CD14-positive monocyte (primary cell): ENCODE measurements around the gene POU3F1. TPM values are rescaled to one million over a fixed set of nuclear protein-coding genes. Genes with fewer than 3 reads are reported as not detected.
A peak's percentile ranks its signal among the peaks of the same experiment; 100 is the strongest.

Experiments used
- DNase-seq, 3 donors: peaks; one replicate each; pipeline ENCODE4 v3.0.0-alpha.2; 2011 to 2022
- H2AFZ ChIP-seq: 2 replicates; pipeline ENCODE4 v1.6.0; 2012; ENCODE audit warnings: mild to moderate bottlenecking, low read depth, low read length, inconsistent platforms; ENCODE audit not compliant: insufficient read depth, poor library complexity, severe bottlenecking
- H3K27ac ChIP-seq, 2 donors: 1 replicate in 1 of 2; 2 replicates in 1 of 2; pipeline ENCODE4 v1.5.1; 2012 to 2013; ENCODE audit warnings: low read length in 2 of 2, control low read depth in 1 of 2, inconsistent platforms in 1 of 2, low read depth in 1 of 2, mild to moderate bottlenecking in 1 of 2
- H3K27me3 ChIP-seq, 2 donors: one replicate each; pipeline versions ENCODE4 v1.6.0 to v1.6.1; 2011 to 2013; ENCODE audit warnings: low read length in 2 of 2; ENCODE audit not compliant: control insufficient read depth in 2 of 2, insufficient read depth in 2 of 2
- H3K36me3 ChIP-seq, 2 donors: replicated peaks in 1 of 2; 1 replicate in 1 of 2; 2 replicates in 1 of 2; pipeline versions ENCODE4 v1.5.1 to v1.6.1; 2012 to 2013; ENCODE audit warnings: low read length in 2 of 2, control low read depth in 1 of 2, inconsistent platforms in 1 of 2, mild to moderate bottlenecking in 1 of 2; ENCODE audit not compliant: insufficient read depth in 2 of 2, control insufficient read depth in 1 of 2
- H3K4me1 ChIP-seq, 2 donors: 1 replicate in 1 of 2; 2 replicates in 1 of 2; pipeline versions ENCODE4 v1.5.1 to v1.6.1; 2012 to 2013; ENCODE audit warnings: low read length in 2 of 2, control low read depth in 1 of 2, inconsistent platforms in 1 of 2, mild to moderate bottlenecking in 1 of 2, moderate library complexity in 1 of 2; ENCODE audit not compliant: insufficient read depth in 2 of 2, control insufficient read depth in 1 of 2
- H3K4me2 ChIP-seq: replicated peaks from 2 replicates; pipeline ENCODE3; 2012; ENCODE audit warnings: low read length, moderate library complexity, mild to moderate bottlenecking; ENCODE audit not compliant: poor library complexity, severe bottlenecking; ENCODE audit errors: extremely low read depth
- H3K4me3 ChIP-seq, 3 experiments: fragments of 200-600 bp in 1 of 3; sonication (generic) in 1 of 3; replicated peaks in 1 of 3; 1 replicate in 2 of 3; 2 replicates in 1 of 3; pipeline ENCODE4 v1.5.1; 2011 to 2013; ENCODE audit warnings: low read length in 3 of 3, mild to moderate bottlenecking in 3 of 3, control low read depth in 2 of 3, low read depth in 2 of 3, inconsistent platforms in 1 of 3, moderate library complexity in 1 of 3
- H3K79me2 ChIP-seq: 2 replicates; pipeline ENCODE4 v1.6.0; 2012; ENCODE audit warnings: mild to moderate bottlenecking, control low read depth, inconsistent platforms, low read length, moderate library complexity; ENCODE audit not compliant: insufficient read depth
- H3K9ac ChIP-seq: 2 replicates; pipeline ENCODE4 v1.6.0; 2017; ENCODE audit warnings: low read length, mild to moderate bottlenecking; ENCODE audit not compliant: insufficient read depth, poor library complexity, severe bottlenecking
- H3K9me3 ChIP-seq, 2 donors: replicated peaks in 1 of 2; 1 replicate in 1 of 2; 2 replicates in 1 of 2; pipeline versions ENCODE4 v1.5.1 to v1.6.1; 2012 to 2013; ENCODE audit warnings: low read length in 2 of 2, control low read depth in 1 of 2; ENCODE audit not compliant: control insufficient read depth in 1 of 2, insufficient read depth in 1 of 2
- H4K20me1 ChIP-seq: 2 replicates; pipeline ENCODE4 v1.6.0; 2012; ENCODE audit warnings: mild to moderate bottlenecking, low read length, control low read depth, moderate library complexity; ENCODE audit not compliant: insufficient read depth
- H3K27ac Mint-ChIP-seq, 7 donors: one replicate each; pipeline ENCODE4 v1.8.0; 2020; ENCODE audit warnings: mild to moderate bottlenecking in 7 of 7, mixed read lengths in 7 of 7, moderate library complexity in 6 of 7, inconsistent platforms in 2 of 7
- H3K27me3 Mint-ChIP-seq, 3 donors: one replicate each; pipeline ENCODE4 v1.8.0; 2021 to 2022; ENCODE audit warnings: low read depth in 3 of 3, mild to moderate bottlenecking in 3 of 3, mixed read lengths in 3 of 3, moderate library complexity in 3 of 3, inconsistent platforms in 1 of 3
- H3K36me3 Mint-ChIP-seq, 2 donors: one replicate each; pipeline ENCODE4 v1.8.0; 2020; ENCODE audit warnings: mixed read lengths in 2 of 2, inconsistent platforms in 1 of 2, mild to moderate bottlenecking in 1 of 2
- H3K4me1 Mint-ChIP-seq: one replicate; pipeline ENCODE4 v1.8.0; 2020; ENCODE audit warnings: mild to moderate bottlenecking, mixed read lengths
- H3K4me3 Mint-ChIP-seq, 2 donors: one replicate each; pipeline ENCODE4 v1.8.0; 2020; ENCODE audit warnings: mild to moderate bottlenecking in 2 of 2, mixed read lengths in 2 of 2, moderate library complexity in 1 of 2
- H3K9me3 Mint-ChIP-seq, 7 donors: one replicate each; pipeline ENCODE4 v1.8.0; 2020 to 2022; ENCODE audit warnings: mixed read lengths in 7 of 7, mild to moderate bottlenecking in 6 of 7, moderate library complexity in 6 of 7, inconsistent platforms in 2 of 7
- CTCF ChIP-seq: fragments of 200-600 bp; IDR thresholded peaks from one replicate; pipeline ENCODE4 v1.8.0; 2022; ENCODE audit warnings: antibody characterized with exemption, mild to moderate bottlenecking
- WGBS: methylation state at CpG from one replicate; pipeline ENCODE4 v1.1.5; 2013; ENCODE audit warnings: missing lambda C conversion rate; ENCODE audit not compliant: insufficient coverage; 5-methylcytosine and 5-hydroxymethylcytosine counted together
- intact Hi-C, 2 donors: fragments of 100-400 bp; cut with micrococcal nuclease; formaldehyde crosslinking; loops; one replicate each; pipeline versions ENCODE4 v1.15.0 to v1.15.1; 2023
- polyA plus RNA-seq, 3 donors: library from polyadenylated mRNA; depleted of rRNA in 1 of 3; unstranded in 2 of 3; stranded (reverse) in 1 of 3; fragments of 300-500 nt in 2 of 3; fragments of >200 nt in 1 of 3; fragmentation: Illumina TruSeq in 2 of 3; gene quantifications; 1 replicate in 2 of 3; 2 replicates in 1 of 3; pipeline ENCODE4 v1.2.3, GENCODE V29; 2012 to 2021

POU3F1 gene
- polyA plus RNA-seq, 3 donors: not detected

GRCh38 chr1:37999430-38000232 lies 47.0 kb downstream of the POU3F1 start:
- DNase-seq: peak; percentile 70 to 94 (median 92)
- Histone ChIP-seq H3K36me3 (peaks cover 19 to 20% of the 10 kb centered on the region in 2 donors), H3K27me3 (no peaks in the 10 kb centered on the region), H3K4me3 (peak overlapping the region; percentile 10 to 61 (median 11)), H3K9ac (peak overlapping the region; percentile 70), H3K4me1 (peaks cover 93 to 99% of the 10 kb centered on the region in 2 donors), H4K20me1 (peaks cover 20% of the 10 kb centered on the region), H3K4me2 (peak overlapping the region; percentile 79), H3K9me3 (no peaks in the 10 kb centered on the region), H3K79me2 (peaks cover 73% of the 10 kb centered on the region), H2AFZ (peak overlapping the region; percentile 9), H3K27ac (peak overlapping the region; percentile 91 to 92)
- TF ChIP-seq CTCF: no peak
- H3K4me1 Mint-ChIP-seq: peaks cover 91% of the 10 kb centered on the region
- H3K27me3 Mint-ChIP-seq: peaks cover 0 to 3% (median 0%) of the 10 kb centered on the region in 3 donors
- peak overlapping the region; percentile 93 to 98 (median 97) for H3K27ac Mint-ChIP-seq
- no peaks in the 10 kb centered on the region for H3K9me3 Mint-ChIP-seq
- 0% methylated on average over 4 of the region's 9 CpGs for WGBS
- H3K36me3 Mint-ChIP-seq: peaks cover 31 to 34% of the 10 kb centered on the region in 2 donors
- H3K4me3 Mint-ChIP-seq: peak overlapping the region; percentile 64 to 88
- intact Hi-C loops: loop anchor here in 1 of 2 donors (10.0 kb wide), 1 partner anchor 185 kb away; no protein-coding TSS in a partner anchor

GRCh38 chr1:37998913-37999429 lies 47.6 kb downstream of the POU3F1 start:
- peak overlapping the region; percentile 93 to 98 (median 97) for H3K27ac Mint-ChIP-seq
- peak overlapping the region; percentile 64 to 88 for H3K4me3 Mint-ChIP-seq
- peak overlapping the region; percentile 91 to 92 for H3K27ac ChIP-seq

More at GRCh38 chr1:37998913-37999429, 47.6 kb downstream of the POU3F1 start:
- peak overlapping the region in 1 of 3 experiments; percentile 61 for H3K4me3 ChIP-seq
- peak in 1 of 3 donors; percentile 55 for DNase-seq
- no peaks in the 10 kb centered on the region for H3K9me3 ChIP-seq
- H3K27me3 ChIP-seq: no peaks in the 10 kb centered on the region
- peak overlapping the region; percentile 70 for H3K9ac ChIP-seq
- intact Hi-C loops: no loop called here
- H3K36me3 Mint-ChIP-seq: peaks cover 36 to 37% of the 10 kb centered on the region in 2 donors
- H2AFZ ChIP-seq: no peak overlapping the region
- peaks cover 66% of the 10 kb centered on the region for H3K79me2 ChIP-seq
- no peak for TF ChIP-seq CTCF
- H3K27me3 Mint-ChIP-seq: peaks cover 0 to 3% (median 0%) of the 10 kb centered on the region in 3 donors
- 73% methylated on average over 16 of the region's 16 CpGs for WGBS
- H3K36me3 ChIP-seq: peaks cover 19 to 20% of the 10 kb centered on the region in 2 donors
- H3K4me2 ChIP-seq: peak overlapping the region; percentile 79
- peaks cover 86% of the 10 kb centered on the region for H3K4me1 Mint-ChIP-seq
- H3K9me3 Mint-ChIP-seq: no peaks in the 10 kb centered on the region
- H4K20me1 ChIP-seq: peaks cover 13% of the 10 kb centered on the region
- H3K4me1 ChIP-seq: peaks cover 94 to 95% of the 10 kb centered on the region in 2 donors
